HG03103 (cell line): Measurements from ENCODE around the gene PLCG2.
"Not testable (repeated sequence)": the region's sequence is repeated elsewhere in the genome, so short reads cannot be mapped to it uniquely, and the experiment has no call there.

Experiments used
- ATAC-seq: cut with Tn5 transposase; IDR thresholded peaks from one replicate; pipeline ENCODE4 v1.9.1; 2021; ENCODE audit warnings: low read depth; ENCODE audit not compliant: unreplicated experiment

PLCG2 gene

DNA sequence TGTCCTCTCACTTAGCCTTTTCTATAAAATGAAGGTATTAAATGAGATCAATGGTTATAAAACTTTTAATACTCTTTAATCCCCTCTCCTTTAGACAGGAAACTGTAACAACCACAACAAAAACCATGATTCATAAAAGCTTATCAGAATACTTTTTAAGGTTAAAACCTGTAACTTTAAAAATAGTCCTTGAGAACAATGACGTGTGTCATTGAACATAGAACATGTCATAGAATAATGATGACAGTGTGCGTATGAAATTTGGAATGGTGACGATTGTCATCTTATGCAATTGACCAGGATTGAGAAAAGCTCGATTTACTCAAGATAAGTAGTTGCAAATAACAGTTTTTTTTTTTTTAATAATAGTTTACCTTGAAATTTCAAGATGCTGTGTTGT is 94.1 kb downstream of the PLCG2 start:
- no peak for ATAC-seq

DNA sequence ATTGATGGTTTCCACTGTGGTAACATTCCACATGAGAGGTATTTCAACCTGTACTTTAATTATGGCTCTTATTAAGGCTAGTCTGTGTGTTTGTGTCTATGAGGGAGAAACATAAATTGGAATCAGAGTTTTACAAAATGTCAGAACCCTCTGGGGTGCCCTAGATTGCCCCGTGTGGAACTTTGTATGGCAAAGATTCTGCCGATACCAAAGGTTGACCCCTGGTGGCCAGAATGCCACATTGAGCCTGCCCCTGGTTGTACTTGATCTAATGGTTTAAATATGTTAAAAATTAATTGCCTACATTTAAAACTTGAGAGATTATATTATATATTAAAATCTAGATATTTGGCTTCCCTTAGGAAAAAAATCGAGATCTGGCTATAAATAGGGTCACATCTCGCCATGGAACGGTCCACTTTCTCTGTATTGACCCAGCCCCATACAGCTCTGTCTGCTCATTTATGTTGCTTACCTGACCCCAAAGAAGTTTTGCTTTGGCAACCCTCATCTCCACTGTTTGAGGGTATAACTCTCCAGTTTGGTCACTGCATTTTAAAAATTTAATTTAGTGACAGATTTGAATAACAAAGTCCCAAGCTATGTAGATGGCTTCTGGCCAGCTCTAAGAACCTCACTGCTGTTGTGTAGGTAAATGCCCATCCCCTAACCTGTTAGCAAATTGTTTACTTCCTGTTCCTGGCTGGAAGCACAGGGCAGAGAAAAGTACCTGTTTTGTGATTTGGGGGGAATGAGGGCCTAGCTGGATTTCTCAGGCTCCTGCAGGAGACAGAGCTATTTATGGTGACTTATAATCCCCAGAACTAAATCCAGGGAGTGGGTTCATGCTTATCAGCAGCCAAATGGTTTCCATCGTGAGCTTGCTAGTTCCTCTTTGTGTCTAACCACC is 95.0 kb downstream of the PLCG2 start:
- no peak for ATAC-seq

DNA sequence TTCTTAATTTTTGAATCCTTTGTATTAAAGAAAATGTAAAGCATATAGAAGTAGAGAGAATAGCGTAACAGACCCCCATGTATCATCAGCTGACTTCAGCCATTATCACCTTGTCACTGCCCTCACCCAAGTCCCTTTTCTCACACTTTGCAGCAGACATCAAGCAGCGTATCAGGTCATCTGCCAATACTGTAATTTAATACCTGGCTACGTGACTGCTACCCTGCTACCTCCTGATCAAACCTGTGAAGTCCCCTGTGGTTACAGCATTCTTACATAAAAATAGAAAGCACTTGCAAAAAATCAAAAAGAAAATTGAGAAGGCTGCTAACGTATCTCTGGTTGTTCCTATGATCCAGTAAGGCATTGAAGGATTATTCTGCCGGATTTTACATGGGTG is 96.4 kb downstream of the PLCG2 start:
- ATAC-seq = no peak

GRCh38 chr16:81876273-81876900 is 97.3 kb downstream of the PLCG2 start:
- ATAC-seq = no peak

GRCh38 chr16:81877490-81877889 is 98.4 kb downstream of the PLCG2 start:
- ATAC-seq = not testable (repeated sequence)

GRCh38 chr16:81878529-81878928 is 99.4 kb downstream of the PLCG2 start:
- no peak for ATAC-seq

DNA sequence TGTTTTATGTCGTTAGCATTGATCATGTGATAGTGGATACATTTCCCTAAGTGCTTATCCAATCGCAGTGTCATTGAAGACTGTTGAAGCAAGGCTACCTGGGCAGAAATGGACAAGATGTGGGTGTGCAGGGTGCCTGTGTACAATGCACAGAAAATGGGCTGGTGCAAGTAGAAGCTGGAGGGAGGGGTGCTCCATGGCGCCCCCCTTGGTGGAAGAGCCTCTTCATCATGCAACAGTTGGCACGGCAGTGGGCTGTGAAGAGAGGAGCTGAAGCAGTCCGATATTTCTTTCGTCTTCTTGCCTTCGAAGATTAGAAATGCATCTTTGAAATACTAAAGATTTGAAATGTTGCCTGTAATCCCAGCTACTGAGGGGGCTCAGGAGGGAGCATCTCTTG is 100.5 kb downstream of the PLCG2 start:
- no peak for ATAC-seq

DNA sequence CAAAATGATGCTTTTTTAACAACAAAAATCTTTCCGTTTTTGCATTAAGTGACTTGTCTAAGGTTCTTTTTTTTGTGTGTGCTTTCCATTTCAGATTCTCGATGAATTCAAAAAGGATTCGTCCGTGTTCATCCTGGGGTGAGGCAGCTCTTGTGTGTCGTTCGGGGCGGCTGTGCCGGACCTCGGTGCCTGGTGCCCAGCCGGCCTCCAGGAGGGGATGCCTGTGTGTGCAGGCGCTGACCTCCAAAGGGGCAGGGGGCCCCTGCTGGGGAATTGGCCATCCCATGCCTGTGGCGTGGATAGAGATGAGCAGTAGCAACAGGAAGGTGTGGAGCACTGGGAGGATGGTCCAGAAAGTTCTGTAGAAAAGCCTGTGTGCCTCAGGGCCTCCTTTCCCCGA is 101.7 kb downstream of the PLCG2 start:
- no peak for ATAC-seq

DNA sequence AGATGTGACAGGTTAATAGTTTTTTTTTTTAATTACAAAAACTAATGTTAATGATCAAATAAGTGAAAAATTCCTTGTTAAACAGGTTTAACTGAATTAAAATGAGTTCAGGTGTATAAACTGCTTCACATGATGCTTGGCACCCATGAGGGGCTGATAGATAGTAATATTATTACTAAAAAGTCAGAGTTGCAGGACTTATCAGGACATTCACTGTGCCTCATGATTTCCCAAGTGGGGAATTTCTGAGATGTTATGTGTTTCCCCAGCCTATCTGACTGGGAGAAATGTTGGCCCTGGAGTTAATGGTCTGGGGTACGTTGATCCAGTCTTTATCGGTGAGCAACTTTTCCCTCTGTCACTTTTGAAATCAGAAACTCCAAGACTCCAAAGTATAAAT is 102.1 kb downstream of the PLCG2 start:
- no peak for ATAC-seq

- no peak for ATAC-seq
Observed at GRCh38 chr16:81882559-81882958, 103.5 kb downstream of the PLCG2 start.

DNA sequence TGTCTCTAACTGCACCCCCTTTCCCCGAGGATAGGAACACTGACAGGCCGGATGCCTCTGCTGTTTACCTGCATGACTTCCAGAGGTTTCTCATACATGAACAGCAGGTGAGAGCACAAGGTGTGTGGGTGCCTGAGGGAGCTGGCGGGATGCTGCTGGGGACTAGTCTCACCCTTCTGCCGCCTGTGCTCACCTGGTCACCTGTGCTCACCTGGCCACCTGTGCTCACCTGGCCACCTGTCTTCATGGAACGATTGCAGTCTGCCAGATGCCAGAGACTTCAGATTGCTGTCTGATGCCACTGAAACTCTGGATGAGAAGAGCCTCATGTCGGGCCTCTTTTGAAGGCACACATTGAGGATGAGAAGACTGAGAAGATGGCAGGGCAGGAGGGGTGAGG is 104.1 kb downstream of the PLCG2 start:
- ATAC-seq = no peak

GRCh38 chr16:81885976-81886586 is 107.0 kb downstream of the PLCG2 start:
- no peak for ATAC-seq

DNA sequence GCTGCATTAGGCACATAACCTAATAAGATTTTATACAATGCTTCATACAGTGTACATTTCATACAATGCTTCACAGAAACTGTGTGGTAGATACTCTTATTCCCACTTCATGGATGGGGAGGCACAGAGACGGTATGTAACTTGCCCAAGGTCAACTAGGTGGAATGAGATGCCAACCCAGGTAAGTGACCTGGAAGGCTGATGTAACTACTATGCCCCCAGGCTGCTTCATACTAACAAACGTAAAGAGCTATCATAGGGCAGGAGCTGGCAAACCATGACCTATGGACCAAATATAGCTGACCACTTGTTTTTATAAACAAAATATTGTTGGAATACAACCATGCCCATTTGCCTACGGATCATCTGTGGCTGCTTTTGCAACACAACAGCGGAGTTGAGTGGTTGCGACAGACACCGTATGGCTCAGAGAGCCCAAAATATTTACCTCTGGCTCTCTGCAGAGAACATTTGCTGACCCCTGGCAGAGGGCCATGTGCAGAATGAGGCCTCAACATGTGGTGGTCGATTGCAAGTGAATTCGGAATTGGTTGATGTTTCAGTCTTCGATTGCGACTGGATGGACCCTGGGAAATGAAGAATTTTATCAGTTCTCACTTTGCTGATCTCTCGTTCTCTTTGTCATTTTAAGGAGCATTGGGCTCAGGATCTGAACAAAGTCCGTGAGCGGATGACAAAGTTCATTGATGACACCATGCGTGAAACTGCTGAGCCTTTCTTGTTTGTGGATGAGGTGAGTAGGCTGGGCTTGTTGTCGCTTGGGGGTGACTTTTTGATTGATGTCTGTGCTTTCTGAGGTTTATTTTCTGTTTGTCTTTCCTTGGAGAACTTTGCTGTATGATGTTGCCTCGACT is 109.7 kb downstream of the PLCG2 start:
- no peak for ATAC-seq

DNA sequence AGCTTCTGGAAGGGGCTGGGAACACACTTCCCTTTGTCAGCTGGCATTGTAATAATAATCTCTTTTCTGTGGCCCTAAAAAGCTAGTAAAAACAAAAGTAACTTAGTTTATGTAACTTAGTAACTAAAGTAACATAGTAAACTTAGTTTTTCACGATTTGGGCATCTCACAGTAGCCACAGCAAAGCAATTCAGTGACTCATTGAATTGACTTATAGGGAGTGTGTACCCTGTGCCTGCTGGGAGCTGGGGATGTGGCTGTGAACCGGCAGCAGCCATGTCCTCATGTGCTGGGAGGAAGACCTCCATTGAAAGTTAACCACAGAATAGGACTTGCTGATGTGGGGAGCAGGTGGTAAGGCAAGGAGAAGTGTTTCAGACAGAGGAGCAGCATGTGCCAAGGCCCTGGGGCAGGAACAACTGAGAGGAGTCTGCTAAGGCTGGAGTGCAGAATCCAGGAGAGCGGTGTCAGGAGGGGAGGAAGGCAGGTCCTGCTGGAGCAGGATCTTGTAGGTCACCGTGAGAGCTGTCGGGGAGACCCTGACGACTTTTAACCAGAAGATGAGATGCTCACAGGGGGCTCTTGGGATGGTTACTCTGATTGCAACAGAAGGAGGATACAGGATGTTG is 112.8 kb downstream of the PLCG2 start:
- no peak for ATAC-seq

DNA sequence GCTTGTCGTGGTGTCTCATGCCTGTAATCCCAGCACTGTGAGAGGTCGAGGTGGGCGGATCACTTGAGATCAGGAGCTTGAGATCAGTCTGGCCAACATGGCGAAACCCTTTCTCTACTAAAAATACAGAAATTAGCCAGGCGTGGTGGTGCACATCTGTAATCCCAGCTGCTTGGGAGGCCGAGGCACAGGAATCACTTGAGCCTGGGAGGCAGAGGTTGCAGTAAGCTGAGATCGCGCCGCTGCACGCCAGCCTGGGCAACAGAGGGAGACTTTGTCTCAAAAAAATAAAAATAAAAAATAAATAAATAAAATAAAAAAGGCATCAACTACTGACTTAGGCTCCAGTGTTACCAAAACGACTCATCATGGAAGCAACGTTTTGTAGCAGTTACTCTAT is 115.5 kb downstream of the PLCG2 start:
- no peak for ATAC-seq

GRCh38 chr16:81896902-81897301 is 117.8 kb downstream of the PLCG2 start:
- no peak for ATAC-seq

GRCh38 chr16:81899601-81900000 is 120.5 kb downstream of the PLCG2 start:
- ATAC-seq = no peak

- ATAC-seq = no peak
Observed at GRCh38 chr16:81900014-81900413, 120.9 kb downstream of the PLCG2 start.

DNA sequence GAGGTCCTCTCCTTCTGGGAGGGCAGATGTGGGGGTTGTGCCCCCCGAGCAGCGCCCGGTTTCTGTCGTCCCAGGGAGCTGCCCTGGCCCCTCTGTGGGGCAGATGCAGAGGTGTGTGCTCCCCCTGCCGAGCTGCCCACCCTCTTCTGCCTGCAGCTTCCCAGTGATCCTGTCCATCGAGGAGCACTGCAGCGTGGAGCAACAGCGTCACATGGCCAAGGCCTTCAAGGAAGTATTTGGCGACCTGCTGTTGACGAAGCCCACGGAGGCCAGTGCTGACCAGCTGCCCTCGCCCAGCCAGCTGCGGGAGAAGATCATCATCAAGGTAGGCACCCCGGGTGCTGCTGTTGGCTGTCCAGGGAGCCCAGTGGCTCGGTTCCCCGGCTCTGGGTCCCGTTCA is 121.4 kb downstream of the PLCG2 start:
- ATAC-seq = no peak

DNA sequence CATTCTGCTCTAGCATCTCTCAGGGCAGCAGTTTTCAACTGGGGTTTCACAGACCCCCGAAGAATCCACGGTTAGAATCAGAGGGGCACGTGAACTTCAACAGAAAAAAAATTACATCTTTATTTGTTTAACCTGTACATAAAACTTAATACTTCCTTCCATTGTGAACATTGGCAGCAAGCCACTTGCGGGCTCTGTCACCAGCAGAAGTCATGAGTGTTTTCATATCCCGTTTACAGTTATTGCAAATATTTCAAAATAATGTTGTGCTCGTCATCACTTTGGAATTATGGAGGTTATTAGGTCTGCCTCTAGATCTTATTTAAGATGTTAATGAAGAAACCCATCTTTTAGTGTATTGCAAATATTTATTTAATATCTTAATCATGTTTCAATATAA is 122.4 kb downstream of the PLCG2 start:
- ATAC-seq = no peak
